NCI-H69 (cell line): ENCODE results near the gene CTIF.

Source experiments
- DNase-seq: peaks from one replicate; lab custom pipeline; 2025; lab: John Stamatoyannopoulos, UW

The CTIF gene

DNA sequence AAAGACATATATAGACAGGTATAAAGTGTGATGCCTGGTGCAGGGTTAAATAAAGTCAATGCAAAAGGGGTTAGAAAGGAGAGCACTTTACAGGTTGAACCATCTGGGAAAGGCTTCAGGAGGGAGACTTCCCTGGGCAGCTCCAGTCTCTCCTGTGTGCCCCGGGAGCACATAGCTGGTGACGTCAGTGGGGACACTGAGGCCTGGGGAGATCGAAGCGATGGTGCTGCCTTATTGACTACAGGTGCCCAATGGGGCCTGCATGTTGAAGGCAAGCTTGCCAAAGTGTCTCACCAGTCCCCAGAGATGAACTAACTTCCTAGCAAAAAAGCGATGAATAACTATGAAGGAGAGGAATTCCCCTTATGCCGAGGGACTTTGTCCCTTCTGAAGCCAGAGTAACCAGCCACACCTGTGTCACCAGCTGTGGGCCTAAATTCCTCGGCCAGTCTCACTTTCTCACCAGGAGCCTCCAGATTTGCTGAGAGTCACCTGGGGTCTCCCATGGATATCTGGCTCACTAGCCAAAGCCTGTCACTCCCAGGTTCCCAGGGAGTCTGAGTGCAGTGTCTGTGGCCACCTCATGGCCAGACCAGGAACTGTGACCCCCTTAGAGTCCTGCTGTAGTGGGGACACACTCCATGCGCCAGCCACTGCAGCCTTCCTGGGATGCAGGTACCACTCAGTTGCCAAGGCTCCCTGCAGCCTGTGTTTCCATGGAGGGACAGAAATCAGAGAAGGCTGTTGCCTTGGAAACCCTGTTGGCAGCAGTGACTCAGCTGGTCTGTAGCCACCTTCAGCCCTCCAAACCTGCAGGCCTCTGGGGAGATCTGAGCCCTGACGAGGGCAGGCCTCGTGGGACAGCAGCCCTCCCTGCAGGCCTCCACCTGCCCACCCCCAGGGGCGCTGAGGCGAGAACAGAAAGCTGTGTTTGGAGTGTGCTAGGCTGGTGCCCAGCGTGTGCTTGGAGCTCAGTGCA lies 128.7 kb downstream of the CTIF start:
- DNase-seq, result peak; percentile 95

- DNase-seq, result no peak
Observed at GRCh38 chr18:48668466-48669179, 129.8 kb downstream of the CTIF start.

DNA sequence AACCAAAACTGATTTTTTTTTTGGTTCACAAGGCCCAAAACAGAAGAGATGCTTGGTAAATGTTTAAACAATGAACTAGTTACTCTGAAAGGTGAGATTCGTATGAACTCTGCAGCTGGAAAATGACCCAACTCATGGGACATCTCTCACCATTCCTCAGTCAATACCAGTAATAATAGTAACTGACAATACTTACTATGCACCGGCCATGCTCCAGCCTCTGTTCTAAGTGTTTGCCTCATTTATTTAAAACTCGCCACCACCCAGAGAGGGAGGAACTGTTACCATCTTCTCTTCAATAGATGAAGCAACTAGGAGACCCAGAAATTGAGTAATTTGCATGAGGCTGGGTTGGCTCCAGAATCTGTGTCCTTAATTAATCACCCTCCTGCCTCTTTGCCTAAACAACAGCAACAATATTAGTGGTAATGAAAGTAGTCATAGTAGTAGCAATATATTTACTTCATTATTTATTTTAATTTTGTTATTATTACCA lies 130.4 kb downstream of the CTIF start:
- DNase-seq, result no peak

- no peak for DNase-seq
Observed at GRCh38 chr18:48669991-48670750, 131.3 kb downstream of the CTIF start.

GRCh38 chr18:48670751-48671560 lies 132.1 kb downstream of the CTIF start:
- DNase-seq, result no peak

DNA sequence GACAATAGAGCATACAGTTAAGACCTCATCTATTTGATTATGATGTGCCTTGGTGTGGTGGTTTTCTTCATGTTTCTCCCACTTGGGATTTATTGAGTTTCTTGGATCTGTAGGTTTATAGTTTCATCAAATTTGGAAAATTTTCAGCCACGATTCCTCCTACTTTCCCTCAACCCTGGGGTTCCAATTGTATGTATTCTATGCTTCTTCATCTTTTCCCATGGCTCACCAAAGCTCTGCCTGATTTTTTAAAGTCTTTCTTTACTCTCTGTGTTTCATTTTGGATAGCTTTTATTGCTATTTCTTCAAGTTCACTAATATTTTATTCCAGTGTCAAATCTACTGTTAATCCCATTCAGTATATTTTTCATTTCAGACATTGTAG lies 132.7 kb downstream of the CTIF start:
- DNase-seq, result no peak

DNA sequence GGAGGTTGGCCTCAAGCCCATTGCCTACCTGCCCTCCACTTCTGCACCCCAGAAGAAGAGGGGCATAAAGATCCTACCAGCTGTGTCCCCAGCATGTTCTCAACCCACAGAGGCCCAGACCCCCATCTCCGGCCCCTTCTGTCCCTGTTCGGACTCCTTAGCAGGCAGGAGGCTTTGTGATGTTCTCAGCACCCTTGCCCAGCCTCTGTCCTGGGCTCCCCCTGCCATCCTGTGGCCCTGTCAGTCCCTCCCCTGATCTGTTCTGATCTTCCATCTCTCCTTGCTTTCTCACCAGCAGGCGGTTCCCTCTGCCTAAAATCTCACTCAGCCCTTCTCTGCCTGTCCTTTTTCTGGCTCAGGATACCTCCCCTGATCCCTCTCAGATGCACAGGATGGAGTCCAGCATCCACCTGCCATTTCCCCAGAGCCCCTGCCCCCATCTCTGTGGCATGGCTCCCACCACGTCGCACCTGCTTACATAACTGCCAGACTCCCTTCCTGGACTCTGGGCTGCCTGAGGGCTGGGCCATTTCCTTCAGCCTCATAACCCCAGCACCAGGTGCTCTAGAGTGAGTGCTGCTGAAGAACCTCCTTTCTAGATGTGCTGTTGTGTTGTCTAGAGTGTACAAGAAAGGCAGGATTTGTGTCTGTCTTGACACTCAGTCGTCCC lies 134.0 kb downstream of the CTIF start:
- DNase-seq, result peak; percentile 74

- DNase-seq, result no peak
Observed at GRCh38 chr18:48673456-48673852, 134.6 kb downstream of the CTIF start.

DNA sequence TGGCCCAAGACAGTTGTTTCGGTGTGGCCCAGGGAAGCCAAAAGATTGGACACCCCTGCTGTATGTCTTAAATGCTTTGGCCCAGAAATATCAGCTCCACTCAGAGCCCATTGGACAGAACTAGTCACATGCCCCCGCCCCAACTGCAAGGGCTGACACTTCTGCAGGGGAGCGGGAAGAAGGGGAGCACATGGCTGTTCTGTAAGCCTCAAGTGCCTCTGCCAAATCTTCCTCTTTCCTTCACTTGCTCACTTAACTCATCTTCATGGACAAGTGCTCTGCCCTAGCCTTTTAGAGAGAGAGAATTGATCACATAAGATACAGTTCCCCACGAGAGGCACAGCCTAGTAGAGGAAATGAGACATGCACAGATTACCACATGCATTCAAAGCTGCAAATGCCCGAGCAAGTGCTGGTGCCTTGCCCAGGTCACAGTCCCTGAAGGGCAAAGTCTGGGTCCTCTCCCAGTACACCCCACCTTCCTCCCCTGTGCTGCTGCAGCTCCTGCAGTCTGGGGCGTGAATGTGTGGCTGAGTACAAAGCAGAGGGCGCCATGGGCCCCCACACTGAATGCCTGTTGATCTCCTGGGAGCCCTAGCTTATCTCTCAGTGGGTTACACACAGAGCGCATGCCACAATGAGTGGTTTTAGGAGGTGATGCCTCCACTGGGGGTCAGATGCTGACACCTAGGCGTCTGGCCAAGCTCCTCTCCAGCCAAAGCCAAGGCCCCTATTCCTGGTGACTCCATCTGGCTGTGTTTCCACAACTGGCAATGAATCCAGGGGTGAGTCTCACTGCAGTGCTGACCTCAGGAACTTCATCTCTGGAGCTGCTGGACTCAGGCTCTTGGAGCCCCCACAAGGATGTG lies 135.3 kb downstream of the CTIF start:
- peak; percentile 38 for DNase-seq

DNA sequence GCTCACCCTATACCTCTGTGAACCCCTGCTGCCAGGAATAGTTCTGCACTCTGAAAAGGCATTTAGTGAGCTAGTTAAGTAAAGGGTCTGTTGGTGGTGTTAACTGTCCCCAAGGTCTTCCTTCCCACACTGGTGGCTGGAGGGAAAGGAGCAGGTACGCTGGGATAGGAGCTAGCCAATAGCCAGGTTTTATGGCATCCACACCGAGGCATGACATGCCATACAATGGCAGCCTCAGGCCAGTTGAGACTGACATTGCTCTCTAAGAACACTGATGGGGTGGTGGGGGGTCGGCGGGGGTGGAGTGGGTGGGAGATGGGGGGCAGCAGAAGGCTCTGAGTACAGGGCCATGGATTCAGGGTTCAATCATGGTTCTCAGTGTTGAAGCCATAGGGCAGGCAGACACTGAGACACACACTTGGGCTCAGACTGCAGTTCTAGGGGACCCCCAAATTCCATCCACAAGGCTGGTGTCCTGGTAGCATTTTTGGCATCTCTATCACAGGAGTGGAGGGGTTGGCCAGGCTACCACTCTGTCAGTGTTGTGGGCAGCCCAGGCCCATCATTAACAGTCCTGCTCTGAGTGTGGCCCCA lies 136.0 kb downstream of the CTIF start:
- no peak for DNase-seq

- DNase-seq, result peak; percentile 88
Observed at GRCh38 chr18:48675352-48675761, 136.5 kb downstream of the CTIF start.

- DNase-seq, result no peak
Observed at GRCh38 chr18:48675912-48676311, 137.1 kb downstream of the CTIF start.

DNA sequence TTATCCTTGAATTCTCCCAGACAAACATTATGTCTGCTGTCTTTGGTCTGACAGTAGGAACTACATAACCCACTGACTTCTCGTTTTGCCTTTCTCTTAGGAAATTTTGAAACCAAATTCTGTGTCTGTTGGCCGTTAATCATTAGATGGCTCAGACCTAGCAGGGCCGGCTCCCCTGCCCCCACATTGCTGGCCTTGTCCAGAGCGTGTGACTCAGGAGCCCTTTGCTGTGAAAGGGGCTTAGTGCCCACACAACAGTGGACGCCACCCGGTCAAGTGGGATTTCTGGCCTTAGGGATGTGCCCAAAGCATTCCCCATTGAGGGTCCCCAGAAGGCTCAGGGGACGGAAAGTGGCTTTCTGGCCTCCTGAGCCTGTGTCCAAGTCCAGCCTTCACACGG lies 137.5 kb downstream of the CTIF start:
- DNase-seq, result no peak

DNA sequence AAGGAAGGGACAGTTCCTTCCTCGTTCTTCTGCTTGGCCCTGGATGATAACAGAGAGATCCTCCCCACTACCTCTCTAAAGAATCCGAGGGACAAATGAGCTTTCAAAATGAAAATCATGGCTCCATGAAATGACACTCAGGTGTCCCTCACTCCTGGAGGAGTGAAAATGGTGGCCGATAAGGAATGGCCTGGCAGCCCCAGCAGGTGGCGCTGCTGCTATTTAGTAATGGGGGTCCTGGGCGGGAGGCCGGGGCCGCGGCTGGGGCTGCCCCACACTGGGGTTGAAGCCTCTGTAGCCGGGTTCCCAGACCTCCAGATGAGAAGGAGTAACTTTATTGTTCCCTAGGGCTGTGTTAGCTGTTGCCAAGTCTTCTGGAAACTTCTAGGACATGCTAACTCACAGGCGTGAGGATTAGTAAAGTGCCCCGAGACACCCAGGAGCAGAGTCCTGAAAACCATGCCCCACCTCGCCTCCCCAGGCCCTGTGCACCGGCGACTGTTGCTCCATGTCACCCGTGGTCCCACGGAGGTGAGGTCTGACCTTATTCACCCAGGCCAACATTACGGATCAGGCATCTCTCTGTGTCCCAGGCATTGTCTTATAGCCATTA lies 138.0 kb downstream of the CTIF start:
- DNase-seq, result peak; percentile 87

DNA sequence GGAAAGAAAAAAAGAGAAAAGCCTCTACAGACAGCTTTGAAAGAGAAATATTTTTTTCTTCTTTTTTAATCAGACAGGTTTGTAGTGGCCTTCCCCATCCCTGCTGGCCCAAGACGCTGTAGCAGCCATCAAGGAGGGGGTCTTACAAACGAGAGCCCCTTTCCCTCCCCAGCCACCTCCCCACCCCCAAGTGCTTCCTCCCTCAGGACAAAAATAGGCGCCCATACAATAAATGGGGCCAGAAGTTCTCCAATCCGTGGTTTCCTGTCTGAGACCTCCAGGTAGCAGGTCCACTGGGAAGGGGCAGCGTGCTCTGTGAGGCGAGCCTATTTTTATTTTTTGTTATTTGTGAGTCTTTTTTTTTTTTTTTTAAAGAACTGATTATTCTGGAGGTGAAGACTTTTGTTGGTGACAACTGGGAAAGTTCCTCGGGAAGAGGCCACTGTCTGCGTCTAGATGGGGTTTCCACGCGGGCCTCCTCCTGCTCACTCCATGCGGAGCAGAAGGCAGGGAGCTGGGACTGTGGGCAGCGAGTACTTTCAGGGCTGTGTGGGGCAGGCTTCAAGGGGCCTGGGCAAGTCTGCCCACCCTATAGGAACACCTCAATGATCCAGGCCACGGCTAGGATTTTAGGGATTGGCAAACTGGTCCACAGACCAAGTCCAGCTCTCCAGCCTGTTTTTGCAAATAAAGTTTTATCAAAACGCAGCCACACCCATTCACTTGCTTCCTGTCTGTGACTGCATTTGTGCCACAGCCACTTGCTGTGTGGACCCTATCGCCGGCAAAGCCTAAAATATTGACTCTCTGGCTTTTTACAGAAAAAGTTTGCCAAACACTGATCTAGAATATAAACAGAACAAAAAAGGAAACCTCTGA lies 139.6 kb downstream of the CTIF start:
- no peak for DNase-seq

DNA sequence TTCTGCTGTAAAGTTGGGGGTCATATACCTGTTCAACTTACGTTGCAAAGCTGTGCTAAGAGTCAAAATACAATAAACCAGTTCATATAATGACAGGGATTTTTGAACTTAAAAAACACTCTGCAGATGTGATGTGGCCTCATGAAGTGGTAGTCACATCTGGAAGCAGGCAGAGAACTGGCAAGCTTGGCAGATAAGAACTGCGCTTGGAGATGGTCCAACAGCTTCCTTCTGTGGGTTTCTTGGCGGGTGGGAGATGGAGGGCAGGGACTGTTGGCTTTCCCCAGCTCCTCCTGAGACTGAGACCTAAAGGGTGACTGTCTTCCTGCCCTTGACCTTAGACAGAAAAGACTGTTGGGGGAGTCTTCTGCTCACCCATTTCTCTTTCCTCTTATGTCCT lies 140.4 kb downstream of the CTIF start:
- DNase-seq, result no peak

- no peak for DNase-seq
Observed at GRCh38 chr18:48680339-48681250, 141.8 kb downstream of the CTIF start.
